HG03460 (cell line): Measurements from ENCODE around the gene RPL38.

ENCODE experiments used
- ATAC-seq: cut with Tn5 transposase; IDR thresholded peaks from one replicate; pipeline ENCODE4 v1.9.1; 2021; ENCODE audit not compliant: unreplicated experiment

Gene RPL38

DNA sequence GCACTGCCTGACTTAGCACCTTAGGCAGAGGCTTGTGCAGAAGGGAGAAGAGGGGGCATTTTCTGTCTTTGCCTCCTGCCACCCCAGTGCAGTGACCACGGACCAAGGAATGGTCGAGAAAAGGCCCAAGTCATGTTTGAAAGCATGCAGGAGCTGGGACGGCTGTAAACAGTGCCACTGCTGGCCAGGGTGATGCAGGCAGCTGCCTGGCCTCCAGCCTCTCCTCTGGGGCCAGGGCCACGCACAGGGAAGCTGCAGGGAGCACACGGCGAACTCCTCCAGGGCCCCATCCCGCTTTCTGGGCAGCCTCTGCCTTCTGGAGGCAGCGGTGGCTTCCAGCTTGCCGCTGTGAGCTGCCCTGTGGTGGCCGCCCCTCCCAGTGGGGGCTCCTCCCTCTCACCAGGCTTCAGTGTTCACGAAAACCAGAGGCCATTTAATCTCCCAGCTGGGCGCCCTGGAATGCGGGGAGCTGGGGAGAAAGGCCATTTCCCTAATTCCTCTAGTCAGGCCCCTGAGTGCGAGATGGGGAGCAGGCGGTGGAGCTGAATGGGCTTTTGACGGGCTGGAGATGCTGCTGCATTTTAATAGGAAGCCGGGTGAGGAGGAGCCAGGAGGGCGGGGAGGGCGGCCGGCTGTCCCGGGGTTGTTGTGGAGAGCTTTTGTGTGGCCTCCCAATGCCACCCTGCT, 41.8 kb downstream of the RPL38 start:
- no peak for ATAC-seq

DNA sequence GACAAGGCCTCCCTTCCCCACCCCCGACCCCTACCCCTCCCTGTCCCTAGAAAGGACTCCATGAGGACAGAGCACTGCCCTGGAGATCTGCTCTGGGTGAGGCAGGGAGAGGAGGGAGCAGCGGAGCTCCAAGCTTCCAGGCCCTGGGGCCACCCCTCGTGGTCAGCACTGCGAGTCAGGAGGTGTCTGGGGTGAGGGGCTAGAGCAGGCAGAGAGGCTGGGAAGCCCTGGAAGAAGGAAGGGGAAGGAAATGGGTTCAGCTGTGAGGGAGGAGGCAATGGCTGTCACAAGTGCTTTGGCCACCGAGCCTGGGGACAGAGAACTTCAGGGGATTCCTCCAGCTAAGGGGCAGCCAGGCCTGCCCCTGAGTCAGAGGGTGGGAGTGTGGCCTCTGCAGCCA, 42.4 kb downstream of the RPL38 start:
- ATAC-seq = no peak

DNA sequence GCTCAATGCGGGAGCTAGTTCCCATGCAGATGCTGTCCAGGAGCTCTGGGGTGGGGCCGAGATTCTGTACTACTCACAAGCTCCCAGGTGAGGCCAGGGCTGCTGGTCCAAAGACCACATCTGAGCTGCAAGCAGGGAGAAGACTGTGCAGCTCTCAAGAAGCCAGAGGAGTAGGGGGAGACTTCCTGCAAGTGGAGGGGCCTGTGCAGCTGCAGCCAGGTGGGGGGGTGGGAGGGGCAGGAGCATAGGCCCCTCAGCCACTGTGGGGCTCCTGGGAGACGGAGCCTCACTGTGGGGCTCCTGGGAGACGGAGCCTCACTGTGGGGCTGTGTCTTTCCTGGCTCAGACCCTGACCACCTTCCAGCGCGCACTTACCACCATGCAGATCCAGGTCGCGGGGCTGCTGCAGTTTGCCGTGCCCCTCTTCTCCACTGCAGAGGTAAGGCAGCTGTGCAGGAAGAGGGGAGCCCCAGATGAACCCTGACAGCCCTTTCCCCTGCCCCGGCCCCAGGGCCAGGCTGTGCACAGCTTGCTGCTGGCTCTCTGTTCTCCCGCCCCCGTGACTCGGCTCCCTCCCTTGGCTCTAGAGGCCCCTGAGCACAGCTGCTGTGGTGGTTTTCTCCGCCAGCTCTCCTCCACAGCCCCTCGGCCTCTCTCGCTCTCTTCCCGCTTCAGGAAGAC, 46.3 kb downstream of the RPL38 start:
- no peak for ATAC-seq

DNA sequence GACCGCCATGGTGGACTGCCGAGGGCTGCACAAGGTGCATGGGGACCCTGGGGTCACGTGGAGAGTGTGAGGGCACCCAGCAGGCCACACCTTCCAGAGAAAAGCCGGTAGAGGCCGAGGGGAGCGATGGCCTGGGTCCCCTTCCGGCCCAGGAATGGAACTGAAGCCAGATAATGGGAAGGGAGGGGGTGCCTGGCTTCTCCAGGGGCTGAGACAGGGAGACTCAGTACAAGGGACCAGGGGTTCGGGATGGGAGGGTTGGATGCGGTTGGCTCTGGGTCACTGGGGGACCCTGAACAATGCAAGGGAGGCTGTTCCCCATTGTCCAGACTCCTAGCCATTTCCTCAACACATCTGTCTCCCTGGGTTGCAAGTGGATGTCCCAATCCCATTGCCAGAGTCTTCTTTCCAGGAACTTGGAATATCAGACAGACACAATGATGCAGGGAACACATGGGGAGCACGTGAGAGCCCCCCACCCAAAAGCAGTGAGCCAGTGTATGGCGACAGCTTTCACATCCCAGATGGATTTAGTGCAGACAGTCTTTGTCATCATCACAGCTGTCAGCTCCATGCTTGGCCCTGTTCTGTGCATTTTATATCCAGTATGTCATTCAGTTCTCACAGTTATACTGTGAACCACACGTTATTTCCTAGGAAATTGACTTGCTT, 47.0 kb downstream of the RPL38 start:
- no peak for ATAC-seq

DNA sequence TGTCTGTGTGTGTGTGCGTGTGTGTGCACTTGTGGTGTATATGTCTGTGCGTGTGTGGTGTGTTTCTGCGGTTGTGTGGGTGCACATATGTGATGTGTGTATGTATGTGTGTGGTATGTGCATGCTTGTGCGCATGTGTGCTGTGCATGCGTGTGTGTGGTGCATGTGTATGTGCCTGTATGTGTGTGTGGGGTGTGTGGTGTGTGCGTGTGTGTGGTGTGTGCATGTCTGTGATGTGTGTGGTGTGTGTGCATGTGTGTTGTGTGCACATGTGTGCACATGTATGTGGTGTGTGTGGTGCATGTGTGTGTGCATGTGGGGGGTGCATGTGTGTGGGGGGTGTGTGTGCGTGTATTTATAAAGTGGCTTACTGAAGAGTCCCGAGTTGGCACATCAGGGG, 47.6 kb downstream of the RPL38 start:
- ATAC-seq = no peak

DNA sequence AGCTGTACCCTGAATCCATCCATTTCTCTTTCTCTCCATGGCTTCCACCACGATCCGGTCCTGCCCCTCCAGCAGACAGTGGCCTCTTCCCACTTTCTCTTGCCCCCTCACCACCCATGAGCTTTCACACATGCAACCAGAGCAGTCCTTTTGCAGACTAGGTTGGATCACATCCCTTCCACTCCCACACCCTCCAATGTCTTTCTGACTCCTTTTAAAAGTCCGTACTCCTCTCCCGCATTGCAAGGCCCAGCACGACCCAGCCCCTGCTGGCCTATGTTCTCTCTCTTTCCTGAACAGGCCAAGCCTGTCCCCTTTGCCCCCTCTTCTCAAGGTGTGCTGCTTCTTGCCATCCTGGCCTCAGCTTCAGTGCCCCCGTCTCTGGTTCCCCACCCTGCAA, 48.1 kb downstream of the RPL38 start:
- ATAC-seq = no peak

DNA sequence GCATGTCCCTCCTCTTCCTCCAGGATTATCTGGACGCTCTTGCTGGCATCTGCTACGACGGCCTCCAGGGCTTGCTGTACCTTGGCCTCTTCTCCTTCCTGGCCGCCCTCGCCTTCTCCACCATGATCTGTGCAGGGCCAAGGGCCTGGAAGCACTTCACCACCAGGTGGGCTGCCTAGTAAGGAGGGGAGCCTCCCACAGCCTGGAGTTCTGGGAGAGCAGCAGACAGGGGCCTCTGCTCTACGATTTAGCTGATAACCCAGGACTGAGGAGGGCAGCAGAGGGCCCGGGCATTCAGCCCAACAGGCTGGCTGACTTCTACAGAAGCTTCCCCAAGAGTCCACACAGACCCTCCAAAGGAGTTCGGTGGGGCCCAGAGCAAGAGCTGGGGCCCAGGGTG, 48.7 kb downstream of the RPL38 start:
- ATAC-seq = no peak

DNA sequence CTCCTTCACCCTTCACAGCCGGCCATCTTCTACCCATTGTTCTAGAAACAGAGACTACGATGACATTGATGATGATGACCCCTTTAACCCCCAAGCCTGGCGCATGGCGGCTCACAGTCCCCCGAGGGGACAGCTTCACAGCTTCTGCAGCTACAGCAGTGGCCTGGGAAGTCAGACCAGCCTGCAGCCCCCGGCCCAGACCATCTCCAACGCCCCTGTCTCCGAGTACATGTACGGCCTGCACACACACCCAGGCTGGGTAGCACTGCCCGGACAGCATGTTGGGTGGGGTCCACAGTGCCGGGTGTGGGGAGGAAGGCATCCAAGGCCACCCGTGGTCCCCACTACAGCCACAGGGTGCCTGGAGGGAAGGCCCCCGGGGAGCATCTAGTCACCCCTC, 49.6 kb downstream of the RPL38 start:
- no peak for ATAC-seq

DNA sequence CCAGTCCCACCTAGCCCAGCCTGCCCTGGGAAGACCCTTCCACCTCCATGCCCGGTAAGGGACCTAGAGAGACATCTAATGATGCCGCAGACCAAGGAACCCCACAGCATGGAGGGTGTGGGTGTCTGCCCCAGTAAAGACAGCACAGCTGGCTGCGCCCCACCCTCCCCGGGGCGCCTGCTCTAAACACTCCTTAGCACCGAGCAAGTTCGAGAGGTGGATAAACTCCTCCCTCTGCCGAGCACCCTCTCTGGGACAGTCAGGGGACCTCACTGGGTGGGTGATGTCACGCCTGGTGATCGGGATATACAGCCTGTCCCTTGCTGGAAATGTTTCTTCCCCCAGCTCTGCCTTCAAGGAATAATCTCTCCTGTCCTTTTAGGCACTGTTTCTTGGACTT, 53.8 kb downstream of the RPL38 start:
- ATAC-seq = no peak

DNA sequence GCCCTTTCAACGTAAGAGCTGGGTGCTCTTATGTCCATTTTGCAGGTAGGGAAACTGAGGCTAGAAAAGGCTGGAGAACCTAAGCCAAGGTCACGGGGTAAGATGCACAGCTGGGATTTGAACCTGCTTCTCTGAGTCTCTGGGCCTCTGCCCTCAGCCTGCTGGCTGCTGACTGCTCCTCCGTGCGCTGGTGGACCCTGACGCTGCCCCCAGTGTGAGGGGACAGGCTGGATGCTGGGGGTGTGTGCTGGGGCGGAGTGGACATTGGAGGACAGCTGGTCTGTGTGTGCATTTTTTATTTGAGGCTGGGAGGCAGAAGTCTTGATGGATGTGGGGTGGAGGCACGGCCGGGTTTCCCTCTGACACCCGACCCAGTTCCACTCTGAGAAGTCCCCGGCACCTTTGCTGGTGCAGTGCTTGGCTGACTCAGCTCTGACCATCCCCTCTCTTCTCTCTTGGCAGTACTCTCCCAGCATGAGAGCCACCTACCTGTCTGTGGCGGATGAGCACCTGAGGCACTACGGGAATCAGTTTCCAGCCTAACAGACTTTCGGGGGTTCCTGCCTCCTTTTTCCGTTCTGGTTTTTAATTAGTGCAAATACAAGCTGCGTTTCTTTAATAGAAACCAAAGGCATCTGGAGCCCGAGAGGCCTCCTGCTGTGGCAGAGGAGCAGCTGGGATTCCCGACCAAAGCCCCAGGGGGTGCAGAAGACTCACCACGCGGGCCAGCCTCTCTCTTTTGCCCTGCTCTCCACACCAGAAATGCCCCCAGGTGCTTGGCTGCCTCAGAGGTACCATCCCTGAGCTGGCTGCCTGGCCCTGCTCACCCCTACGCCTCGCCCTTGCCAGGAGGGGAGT, 56.4 kb downstream of the RPL38 start:
- ATAC-seq = no peak
